GM21528 (cell line): Measurements from ENCODE around the gene HK1.
"Not testable (repeated sequence)": the region's sequence is repeated elsewhere in the genome, so short reads cannot be mapped to it uniquely, and the experiment has no call there.

Experiments
- ATAC-seq: cut with Tn5 transposase; IDR thresholded peaks from one replicate; pipeline ENCODE4 v1.9.1; 2021; ENCODE audit warnings: mild to moderate bottlenecking, moderate library complexity; ENCODE audit not compliant: unreplicated experiment, low FRiP score

HK1 gene

GRCh38 chr10:69438536-69439349 is 160.4 kb downstream of the HK1 start:
- ATAC-seq = no peak

DNA sequence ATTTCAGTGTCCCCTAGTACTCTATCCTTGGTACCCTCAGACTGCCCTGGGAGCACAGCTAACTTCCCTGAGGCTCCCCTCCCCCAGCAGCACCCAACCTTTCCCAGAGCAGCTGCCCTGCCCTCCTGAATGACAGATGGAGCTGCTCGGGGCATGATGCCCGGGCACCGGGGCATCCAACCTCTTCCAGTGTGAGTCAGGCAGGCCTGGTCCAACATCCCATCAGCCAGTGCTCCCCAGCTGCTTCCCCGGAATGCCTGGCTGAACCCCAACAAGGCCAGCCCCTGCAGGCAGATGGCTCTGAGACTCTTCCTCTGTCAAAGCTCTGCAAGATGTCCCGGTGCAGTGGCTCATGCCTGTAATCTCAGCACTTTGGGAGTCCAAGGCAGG is 161.0 kb downstream of the HK1 start:
- ATAC-seq = no peak

DNA sequence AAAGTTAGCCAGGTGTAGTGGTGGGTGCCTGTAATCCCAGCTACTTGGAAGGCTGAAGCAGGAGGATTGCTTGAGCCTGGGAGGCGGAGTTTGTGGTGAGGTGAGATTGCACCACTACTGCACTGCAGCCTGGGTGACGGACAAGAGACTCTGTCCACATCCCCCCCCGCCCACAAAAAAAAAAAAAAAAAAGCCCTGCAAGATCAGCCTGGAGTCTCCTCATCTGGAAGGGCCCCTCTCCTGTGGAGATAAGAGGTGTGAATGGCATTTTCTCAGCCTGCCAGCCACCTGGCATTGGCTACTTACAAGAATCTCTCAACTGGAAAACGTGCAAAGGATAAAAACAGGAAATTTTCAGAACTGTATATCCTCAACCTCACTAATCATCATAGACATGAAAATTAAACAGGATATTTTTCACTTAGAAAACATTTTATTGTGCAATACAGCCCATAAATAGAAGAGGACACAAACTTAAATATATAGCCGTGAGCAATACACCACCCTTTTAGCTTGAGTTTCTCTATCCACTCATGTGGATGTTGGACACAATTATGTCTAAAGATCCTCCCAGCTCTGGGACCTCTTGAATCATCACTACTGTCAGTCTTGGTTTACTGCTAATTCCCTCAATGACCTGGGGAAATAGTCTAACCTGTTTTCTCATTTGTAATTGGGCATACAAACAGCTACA is 161.7 kb downstream of the HK1 start:
- ATAC-seq = no peak

- no peak for ATAC-seq
Observed at GRCh38 chr10:69443354-69443753, 165.1 kb downstream of the HK1 start.

DNA sequence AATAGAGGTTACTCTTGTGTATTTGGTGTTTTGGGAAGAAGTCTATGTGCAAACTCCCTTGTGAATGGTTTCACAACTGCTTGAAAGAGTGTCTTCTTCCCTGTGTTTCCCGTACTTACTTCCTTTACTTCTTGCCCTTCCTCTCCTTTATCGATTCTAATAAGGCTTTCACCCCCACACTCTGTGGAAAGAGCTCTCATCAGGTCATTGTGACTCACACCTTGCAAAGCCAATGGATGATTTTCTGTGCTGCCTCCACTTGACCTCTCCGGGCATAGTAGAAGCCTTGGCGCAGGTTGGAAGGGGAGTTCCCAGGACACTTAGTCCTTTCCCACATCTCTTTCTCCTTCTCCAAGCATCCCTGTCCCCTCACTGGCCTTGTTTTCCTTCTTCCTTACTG is 166.7 kb downstream of the HK1 start:
- ATAC-seq = no peak

DNA sequence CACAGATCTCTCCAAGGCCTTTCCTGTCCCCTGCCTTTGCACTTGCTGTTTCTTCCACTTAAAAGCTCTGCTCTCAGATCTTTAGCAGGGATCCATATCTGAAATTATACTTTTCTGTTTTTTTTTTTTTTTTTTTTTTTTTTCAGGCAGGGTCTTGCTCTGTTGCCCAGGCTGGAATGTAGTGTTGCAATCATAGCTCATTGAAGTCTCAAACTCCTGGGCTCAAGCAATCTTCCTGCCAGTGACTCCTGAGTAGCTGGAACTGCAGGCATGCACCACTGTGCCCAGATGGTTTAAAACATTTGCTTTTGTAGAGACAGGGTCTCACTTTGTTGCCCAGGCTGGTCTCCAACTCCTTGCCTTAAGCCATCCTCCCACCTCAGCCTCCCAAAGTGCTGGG is 167.9 kb downstream of the HK1 start:
- no peak for ATAC-seq

DNA sequence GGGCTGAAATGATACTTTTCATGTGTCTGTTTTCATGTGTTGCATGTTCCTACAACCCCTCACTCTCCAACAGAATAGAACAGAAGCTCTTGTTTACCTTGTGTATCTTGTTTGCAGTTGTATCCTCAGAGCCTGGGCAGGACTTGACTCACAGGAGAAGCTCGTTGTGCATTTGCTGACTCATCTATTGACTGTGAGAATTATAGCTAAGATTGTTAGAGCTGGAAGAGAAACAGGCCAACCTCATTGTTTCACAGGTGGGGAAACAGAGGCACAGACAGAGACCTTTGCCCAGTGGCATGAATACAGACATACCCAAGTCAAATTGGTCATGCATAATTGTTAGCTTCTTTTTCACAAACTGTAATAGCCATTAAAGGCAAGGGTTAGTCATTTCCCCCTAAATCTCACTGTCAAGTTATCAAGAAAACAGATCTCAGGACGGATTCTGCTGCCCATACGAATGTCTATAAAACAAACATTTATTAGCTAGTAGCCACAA is 168.4 kb downstream of the HK1 start:
- ATAC-seq = no peak

GRCh38 chr10:69449841-69450240 is 171.5 kb downstream of the HK1 start:
- no peak for ATAC-seq

- ATAC-seq = not testable (repeated sequence)
Observed at GRCh38 chr10:69450395-69450794, 172.1 kb downstream of the HK1 start.

DNA sequence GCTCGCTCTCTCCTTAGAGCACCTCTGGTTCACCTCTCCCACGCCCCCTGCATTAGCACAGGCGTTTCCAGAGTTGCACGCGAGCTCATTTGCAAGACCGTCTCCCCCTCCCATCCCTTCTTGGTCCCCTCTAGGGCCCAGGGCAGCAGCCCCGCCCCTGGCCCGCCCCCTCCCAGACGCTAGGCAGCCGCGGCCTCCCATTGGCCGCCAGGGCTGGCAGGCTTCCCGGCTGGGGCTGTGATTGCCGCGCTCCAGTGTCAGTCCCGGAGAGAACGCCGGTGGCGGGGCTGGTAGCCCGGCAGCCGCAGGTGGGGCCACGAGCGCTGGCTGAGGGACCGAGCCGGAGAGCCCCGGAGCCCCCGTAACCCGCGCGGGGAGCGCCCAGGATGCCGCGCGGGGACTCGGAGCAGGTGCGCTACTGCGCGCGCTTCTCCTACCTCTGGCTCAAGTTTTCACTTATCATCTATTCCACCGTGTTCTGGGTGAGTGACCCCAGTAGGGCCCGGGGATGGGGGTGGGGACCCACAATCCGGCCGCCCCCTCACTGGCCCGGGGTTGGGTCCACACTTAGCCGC is 173.0 kb downstream of the HK1 start, which contains the start of gene TSPAN15:
TSPAN15 (plus strand) TSS at position 257 of the 575 bp plus-strand sequence; CDS start at position 387, 130 bp downstream.
- peak; percentile 81 for ATAC-seq
